ENCODE measurements around the gene CDC25C.

DNA sequence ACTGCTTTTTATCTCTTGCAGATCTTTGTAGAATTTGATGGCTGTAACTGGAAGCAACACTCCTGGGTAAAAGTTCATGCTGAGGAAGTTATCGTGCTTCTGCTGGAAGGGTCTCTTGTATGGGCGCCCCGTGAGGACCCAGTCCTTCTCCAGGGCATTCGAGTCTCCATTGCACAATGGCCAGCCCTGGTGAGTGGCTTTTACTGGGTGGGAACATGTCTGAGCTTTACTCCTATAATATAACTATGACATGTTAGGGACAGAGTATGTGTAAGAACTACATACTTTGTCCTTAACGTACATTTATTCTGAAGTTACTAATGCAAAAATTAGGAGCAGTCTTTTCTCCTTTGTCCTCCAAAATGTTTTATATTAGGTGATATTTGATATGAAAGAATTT is 41.0 kb upstream of the CDC25C start:
- TF ChIP-seq, protein P1, sequence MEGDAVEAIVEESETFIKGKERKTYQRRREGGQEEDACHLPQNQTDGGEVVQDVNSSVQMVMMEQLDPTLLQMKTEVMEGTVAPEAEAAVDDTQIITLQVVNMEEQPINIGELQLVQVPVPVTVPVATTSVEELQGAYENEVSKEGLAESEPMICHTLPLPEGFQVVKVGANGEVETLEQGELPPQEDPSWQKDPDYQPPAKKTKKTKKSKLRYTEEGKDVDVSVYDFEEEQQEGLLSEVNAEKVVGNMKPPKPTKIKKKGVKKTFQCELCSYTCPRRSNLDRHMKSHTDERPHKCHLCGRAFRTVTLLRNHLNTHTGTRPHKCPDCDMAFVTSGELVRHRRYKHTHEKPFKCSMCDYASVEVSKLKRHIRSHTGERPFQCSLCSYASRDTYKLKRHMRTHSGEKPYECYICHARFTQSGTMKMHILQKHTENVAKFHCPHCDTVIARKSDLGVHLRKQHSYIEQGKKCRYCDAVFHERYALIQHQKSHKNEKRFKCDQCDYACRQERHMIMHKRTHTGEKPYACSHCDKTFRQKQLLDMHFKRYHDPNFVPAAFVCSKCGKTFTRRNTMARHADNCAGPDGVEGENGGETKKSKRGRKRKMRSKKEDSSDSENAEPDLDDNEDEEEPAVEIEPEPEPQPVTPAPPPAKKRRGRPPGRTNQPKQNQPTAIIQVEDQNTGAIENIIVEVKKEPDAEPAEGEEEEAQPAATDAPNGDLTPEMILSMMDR (conservative IDR thresholded peaks at IDR 0.05) = no peak
- TF ChIP-seq EZH2 (IDR thresholded peaks at IDR 0.05; ENCODE audit: low read depth) = no peak

Measured in PC-9 (cell line).